GM13976 (cell line): Measurements from ENCODE around the gene CIBAR2.

Experiments
- DNase-seq: peaks from one replicate; pipeline ENCODE4 v3.0.0; 2012; ENCODE audit warnings: low spot score
- in situ Hi-C: fragments of 300-500 bp; cut with MboI; formaldehyde crosslinking; loops from one replicate; pipeline ENCODE4 v1.12.0; 2022; ENCODE audit warnings: low sequenced_read_pairs, mixed read lengths, inconsistent platforms; ENCODE audit not compliant: unreplicated experiment
- TF ChIP-seq, protein P1 (sequence below): IDR thresholded peaks from 2 replicates; pipeline ENCODE4 v1.5.1; 2012; ENCODE audit warnings: borderline replicate concordance, mild to moderate bottlenecking; ENCODE audit not compliant: insufficient read depth; ENCODE audit errors: extremely low read depth, missing control alignments, control extremely low read depth

Gene CIBAR2

DNA sequence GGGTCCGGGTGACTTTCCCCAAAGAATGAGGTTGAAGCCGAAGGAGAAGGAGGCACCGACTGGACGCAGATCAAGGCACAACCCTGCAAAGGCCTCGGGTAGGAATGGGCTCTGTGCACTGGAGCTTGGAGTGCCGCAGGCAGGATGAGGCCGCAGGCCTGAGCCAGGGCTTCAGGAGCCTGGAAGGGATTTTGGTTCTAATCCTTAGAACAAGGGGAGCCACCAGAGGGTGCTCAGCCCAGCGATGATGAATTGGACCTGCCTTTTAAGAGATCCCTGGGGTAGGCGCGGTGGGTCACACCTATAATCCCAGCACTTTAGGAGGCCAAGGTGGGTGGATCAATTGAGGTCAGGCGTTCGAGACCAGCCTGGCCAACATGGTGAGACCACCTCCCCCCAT is 8.1 kb downstream of the CIBAR2 start:
- in situ Hi-C loops: no loop called here
- no peak for DNase-seq
- TF ChIP-seq, protein P1, sequence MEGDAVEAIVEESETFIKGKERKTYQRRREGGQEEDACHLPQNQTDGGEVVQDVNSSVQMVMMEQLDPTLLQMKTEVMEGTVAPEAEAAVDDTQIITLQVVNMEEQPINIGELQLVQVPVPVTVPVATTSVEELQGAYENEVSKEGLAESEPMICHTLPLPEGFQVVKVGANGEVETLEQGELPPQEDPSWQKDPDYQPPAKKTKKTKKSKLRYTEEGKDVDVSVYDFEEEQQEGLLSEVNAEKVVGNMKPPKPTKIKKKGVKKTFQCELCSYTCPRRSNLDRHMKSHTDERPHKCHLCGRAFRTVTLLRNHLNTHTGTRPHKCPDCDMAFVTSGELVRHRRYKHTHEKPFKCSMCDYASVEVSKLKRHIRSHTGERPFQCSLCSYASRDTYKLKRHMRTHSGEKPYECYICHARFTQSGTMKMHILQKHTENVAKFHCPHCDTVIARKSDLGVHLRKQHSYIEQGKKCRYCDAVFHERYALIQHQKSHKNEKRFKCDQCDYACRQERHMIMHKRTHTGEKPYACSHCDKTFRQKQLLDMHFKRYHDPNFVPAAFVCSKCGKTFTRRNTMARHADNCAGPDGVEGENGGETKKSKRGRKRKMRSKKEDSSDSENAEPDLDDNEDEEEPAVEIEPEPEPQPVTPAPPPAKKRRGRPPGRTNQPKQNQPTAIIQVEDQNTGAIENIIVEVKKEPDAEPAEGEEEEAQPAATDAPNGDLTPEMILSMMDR: no peak

DNA sequence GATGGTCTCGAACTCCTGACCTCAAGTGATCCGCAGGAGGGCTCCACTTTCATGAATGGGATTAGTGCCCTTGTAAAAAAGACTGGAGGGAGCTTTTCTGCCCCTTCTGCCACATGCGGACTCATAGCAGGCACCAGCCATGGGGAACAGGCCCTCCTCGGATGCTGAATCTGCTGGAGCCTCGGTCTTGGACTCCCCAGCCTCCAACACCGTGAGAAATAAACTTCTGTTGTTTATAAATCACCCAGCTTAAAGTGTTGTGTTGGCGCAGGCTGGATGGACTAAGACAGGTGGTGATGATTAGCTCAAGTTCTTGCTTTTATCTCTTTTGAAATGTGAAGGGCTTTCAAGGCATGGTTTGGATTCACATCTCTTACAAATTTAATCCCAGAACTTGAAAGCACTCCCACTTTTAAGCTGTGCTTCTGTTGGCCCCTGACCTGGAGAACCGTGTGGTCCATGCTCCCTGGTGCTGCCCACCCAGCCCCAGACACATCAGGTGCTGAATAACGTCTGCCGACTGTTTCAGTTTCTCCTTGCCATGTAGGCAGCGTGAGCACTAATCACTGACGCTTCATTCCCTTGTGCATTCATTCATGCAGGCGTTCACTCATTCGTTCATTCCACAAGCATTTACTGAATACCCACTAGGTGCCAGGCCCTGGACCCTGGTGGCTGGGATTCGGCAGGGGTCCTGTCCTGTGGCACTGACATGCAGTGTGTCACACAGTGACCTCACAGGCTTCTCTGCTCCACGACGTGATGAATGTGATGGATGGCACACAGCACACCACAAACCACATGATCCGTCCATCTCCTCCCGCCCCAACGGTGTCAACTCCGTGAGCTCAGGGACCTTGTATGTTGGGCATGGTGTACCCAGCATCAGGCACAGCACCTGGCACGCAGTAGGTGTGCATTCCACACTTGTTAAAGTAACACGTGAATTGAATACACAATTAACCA is 8.9 kb downstream of the CIBAR2 start:
- DNase-seq: no peak
- in situ Hi-C loops: no loop called here
- TF ChIP-seq, protein P1: no peak

DNA sequence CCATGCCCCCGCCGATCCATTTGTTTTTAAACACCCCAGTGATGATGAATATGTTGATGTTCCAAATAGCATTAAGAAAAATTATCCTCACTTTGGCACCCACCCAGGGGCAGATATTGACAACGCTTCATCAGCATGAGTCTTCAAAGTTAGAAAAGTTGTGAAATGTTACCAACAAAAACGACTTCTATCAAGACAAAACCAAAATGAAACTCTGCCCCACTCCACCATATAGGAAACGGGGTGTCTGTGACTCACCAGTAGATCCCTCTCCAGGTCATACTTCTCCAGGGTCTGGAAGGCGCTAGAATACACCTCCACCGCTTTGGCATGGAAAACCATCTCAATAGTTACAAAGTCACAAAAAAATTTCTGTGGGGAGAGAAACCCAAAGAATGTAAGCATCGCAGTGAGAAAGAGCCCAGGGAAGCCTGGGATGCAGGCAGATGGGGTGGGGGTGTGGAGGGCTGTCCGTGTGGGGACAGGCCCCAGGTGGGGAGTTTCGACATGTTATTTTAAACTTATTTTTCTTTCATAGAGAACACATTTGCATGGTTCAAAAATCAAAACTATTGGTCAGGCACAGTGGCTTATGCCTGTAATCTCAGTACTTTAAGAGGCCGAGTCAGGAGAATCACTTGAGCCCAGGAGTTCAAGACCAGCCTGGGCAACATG is 10.2 kb downstream of the CIBAR2 start:
- TF ChIP-seq, protein P1: no peak
- DNase-seq: no peak
- in situ Hi-C loops: no loop called here

DNA sequence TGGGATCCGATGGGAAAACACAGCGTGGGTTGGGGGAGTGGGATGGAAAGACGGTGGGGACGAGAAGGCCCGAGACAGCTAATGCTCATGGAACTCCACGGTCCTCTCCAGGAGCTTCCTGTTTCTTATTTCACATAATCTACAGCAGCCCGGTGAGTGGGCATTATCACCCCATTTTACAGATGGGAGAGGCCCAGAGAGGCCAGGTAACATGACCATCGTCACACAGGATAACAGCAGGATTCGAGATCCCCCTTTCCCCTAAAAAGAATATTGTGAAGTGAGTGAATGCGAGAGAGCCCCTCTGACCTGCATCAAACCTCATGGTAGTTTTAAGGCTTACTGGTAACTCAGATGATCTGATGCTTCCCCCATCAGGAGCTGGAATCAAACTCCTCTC is 12.0 kb downstream of the CIBAR2 start:
- TF ChIP-seq, protein P1: no peak
- no peak for DNase-seq

DNA sequence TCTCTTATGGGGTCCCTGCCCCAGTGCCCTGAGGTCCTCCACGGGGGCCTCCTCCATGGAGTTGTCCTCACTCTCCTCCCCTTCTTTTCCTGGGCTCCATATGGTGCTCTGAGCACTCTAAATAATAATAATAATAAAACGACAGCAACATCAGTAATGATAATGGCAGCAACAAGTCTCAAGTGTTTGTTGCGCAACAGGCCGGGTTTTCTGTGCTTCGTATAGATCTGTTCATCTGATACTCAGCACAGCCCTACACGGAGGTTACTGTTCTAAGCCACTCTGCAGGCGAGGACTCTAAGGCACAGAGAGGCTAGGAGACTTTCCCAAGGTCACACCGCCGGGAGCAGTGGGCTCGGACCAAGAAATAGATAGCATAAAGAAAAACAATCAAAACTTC is 13.7 kb downstream of the CIBAR2 start:
- in situ Hi-C loops: no loop called here
- TF ChIP-seq, protein P1: no peak
- DNase-seq: no peak

More for the DNA sequence above, 12.0 kb downstream of the CIBAR2 start:
- in situ Hi-C loops: no loop called here

DNA sequence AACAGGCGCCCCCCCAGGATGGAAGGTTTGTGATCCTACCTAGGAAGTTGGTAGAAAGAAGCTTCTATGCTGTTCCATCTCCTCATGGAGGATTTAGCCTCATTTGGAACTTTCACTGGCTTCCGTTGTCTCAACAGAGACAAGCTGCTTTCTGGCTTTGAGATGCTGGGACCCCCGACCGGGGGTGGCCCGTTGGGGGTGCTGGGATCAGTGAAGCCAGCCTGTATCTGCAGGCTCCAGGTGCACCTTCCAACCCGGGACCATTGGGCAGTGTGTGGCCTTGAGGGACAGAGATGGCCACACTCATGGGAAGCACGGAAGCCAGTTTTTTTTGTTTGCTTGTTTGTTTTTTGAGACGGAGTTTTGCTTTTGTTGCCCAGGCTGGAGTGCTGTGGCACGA is 15.4 kb downstream of the CIBAR2 start:
- TF ChIP-seq, protein P1: no peak
- DNase-seq: no peak
- in situ Hi-C loops: no loop called here
